Fibroblast of villous mesenchyme (primary cell): ENCODE results near the gene PDZD2. TPM values are rescaled to one million over a fixed set of nuclear protein-coding genes. Genes with fewer than 3 reads are reported as not detected.
"Not testable (repeated sequence)": the region's sequence is repeated elsewhere in the genome, so short reads cannot be mapped to it uniquely, and the experiment has no call there.

Experiments used
- DNase-seq: peaks from one replicate; pipeline ENCODE4 v3.0.0-alpha.2; 2010; ENCODE audit warnings: low read depth
- H3K4me3 ChIP-seq: 2 replicates; pipeline ENCODE4 v1.5.1; 2011; ENCODE audit warnings: low read depth, mild to moderate bottlenecking, low read length
- CTCF ChIP-seq: IDR thresholded peaks from 2 replicates; pipeline ENCODE4 v1.5.1; 2012; ENCODE audit warnings: low read depth, mild to moderate bottlenecking, low read length; ENCODE audit not compliant: insufficient read depth
- total RNA-seq: library from RNA; depleted of rRNA; stranded (reverse); fragments of >200 nt; gene quantifications from 2 replicates; pipeline ENCODE4 v1.2.3, GENCODE V29; 2012

PDZD2 gene
- total RNA-seq, 1 donor: 2.6 TPM

DNA sequence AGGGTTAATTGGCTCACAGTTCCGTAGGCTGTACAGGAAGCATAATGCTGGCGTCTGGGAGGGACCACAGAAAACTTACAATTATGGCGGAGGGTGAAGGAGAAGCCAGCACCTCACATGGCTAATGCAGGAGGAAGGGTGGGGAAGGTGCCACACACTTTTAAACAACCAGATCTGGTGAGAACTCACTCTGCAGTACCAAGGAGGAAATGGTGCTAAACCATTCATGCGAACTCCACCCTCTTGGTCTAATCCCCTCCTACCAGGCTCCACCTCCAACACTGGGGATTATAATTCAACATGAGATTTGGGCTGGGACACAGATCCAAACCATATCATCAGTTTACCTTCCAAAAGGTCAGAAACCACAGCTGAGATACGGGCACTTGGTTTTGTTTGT, 122.9 kb downstream of the PDZD2 start:
- no peak for DNase-seq
- no peak for TF ChIP-seq CTCF
- no peak overlapping the region for H3K4me3 ChIP-seq

DNA sequence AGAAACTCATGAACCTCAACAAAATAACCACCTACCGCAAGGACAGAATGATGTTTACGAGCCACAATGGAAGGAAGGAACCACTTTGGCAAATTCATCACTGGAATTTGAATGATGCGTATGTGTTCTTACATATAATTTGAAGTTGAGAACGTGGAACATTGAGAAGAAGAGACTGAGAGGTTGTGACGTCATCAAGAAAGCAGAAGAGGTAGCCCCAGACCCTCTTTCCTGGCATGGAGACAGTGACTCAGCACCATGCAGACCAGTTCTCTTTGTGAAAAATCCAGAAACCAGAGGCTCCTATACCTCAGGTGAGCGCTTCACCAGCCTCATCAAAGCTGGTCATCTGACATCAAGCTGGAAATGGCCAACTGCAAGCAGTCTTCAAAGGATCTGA, 124.5 kb downstream of the PDZD2 start:
- DNase-seq: no peak
- H3K4me3 ChIP-seq: no peak overlapping the region
- TF ChIP-seq CTCF: no peak

- not testable (repeated sequence) for H3K4me3 ChIP-seq, DNase-seq
Measured at GRCh38 chr5:31764687-31765086, 125.8 kb downstream of the PDZD2 start.

DNA sequence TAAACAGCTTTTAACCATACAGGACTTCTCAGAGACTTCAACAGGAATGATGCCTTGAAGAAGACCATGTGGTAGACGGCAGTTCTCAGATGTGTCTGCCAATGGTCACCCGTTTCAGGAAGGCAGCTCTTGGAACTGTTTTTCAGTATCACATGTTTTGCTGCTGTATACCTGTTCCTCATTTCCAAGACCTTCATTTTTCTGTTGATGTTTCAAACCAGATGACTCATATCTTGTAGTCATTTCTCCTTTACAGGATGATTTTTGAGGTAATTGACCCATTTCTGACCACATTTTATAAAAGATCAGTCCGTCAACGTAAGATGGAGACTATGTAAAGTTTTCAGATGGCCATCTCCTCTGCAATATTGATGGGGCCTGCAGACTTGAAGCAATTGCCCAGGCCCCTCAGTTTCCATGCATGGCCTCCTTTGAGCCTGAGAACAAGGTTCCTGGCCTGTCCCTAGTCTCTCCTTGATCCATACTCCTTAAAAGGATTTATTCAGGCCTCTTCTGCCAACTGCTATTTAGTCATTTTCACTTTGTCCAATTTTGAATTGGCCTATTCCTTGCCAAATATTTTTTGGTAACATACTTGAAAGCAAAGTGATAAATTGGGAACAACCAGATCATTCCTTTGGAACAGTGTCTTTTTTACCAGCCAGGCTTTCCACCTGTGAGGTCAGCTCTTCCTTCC, 128.6 kb downstream of the PDZD2 start:
- TF ChIP-seq CTCF: no peak
- no peak for DNase-seq
- H3K4me3 ChIP-seq: no peak overlapping the region

DNA sequence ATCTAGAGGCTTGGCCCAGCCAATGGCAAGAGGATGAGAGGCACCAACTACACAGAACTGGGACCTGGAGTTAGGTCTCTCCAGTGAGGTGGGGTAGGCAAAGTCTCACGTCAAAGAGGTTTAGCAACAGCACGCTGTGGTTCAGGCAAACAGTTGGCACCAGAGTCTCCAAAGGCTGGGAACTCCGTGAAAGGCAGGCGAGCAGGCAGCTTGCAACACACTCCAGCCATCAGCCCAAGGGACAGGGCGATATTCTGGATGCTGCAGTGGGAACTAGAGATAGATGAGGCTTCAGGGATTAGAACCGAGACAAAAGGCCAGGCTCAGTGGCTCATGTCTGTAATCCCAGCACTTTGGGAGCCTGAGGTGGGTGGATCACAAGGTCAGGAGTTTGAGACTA, 129.1 kb downstream of the PDZD2 start:
- no peak for DNase-seq
- no peak overlapping the region for H3K4me3 ChIP-seq
- TF ChIP-seq CTCF: no peak

- H3K4me3 ChIP-seq: no peak overlapping the region
- TF ChIP-seq CTCF: no peak
- no peak for DNase-seq
Measured at GRCh38 chr5:31768784-31769183, 129.9 kb downstream of the PDZD2 start.

DNA sequence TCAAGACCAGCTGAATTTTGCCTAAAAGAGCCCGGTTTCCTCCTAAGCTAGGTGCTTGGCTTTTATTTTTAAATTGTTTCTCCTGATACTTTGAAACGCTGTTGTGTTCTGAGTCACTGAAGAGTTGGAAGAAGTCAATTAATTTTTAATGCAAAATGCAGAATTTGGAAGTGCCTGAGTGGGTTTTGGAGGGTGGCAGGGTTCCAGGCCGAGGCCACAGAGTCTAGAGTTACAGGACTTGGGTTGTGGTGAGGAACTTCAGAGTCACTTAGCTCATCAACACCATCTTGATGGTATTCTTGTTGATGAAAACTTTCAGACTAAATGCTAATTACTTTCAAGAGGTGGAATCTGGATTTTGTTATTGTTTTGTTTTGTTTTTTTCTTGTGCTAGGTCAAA, 130.6 kb downstream of the PDZD2 start:
- DNase-seq: no peak
- no peak for TF ChIP-seq CTCF
- H3K4me3 ChIP-seq: no peak overlapping the region
